GM12801 (cell line): ENCODE results near the gene DNAJB6.

Experiments
- TF ChIP-seq, protein P1 (sequence below): IDR thresholded peaks from one replicate; pipeline ENCODE4 v1.5.1; 2011; ENCODE audit warnings: control low read depth; ENCODE audit not compliant: insufficient read length; ENCODE audit errors: extremely low read depth

DNAJB6 gene

DNA sequence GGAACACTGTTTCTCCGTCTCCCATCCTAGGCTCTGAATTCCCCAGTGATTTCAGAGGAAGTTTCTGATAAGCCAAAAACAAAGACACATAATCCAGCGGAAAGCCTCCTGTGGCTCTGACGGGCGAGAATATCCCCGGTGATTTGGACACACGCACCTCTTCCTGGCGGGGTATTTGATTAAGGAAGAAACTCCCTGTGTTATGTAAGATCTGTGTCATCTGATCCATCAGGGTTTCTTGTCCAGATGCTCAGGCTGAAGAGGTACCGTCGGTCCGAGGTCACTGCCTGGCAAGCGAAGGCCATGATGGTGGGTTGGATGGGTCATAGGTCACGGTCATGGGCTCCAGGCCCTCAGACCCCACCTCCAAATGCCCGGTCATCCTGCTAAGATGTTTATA, 39.6 kb upstream of the DNAJB6 start:
- TF ChIP-seq, protein P1, sequence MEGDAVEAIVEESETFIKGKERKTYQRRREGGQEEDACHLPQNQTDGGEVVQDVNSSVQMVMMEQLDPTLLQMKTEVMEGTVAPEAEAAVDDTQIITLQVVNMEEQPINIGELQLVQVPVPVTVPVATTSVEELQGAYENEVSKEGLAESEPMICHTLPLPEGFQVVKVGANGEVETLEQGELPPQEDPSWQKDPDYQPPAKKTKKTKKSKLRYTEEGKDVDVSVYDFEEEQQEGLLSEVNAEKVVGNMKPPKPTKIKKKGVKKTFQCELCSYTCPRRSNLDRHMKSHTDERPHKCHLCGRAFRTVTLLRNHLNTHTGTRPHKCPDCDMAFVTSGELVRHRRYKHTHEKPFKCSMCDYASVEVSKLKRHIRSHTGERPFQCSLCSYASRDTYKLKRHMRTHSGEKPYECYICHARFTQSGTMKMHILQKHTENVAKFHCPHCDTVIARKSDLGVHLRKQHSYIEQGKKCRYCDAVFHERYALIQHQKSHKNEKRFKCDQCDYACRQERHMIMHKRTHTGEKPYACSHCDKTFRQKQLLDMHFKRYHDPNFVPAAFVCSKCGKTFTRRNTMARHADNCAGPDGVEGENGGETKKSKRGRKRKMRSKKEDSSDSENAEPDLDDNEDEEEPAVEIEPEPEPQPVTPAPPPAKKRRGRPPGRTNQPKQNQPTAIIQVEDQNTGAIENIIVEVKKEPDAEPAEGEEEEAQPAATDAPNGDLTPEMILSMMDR, result no peak

DNA sequence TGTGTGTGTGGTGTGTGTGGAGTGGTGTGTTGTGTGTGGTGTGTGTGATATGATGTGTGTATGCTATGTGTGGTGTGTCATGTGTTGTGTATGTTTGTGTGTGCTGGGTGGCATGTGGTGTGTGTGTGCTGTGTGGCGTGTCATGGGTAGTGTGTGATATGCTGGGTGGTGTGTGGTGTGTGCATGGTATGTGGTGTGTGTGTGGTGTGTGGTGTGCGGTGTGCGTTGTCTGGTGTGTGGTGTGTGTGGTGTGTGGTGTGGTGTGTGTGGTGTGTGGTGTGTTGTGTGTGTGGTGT, 37.5 kb upstream of the DNAJB6 start:
- TF ChIP-seq, protein P1, result no peak

DNA sequence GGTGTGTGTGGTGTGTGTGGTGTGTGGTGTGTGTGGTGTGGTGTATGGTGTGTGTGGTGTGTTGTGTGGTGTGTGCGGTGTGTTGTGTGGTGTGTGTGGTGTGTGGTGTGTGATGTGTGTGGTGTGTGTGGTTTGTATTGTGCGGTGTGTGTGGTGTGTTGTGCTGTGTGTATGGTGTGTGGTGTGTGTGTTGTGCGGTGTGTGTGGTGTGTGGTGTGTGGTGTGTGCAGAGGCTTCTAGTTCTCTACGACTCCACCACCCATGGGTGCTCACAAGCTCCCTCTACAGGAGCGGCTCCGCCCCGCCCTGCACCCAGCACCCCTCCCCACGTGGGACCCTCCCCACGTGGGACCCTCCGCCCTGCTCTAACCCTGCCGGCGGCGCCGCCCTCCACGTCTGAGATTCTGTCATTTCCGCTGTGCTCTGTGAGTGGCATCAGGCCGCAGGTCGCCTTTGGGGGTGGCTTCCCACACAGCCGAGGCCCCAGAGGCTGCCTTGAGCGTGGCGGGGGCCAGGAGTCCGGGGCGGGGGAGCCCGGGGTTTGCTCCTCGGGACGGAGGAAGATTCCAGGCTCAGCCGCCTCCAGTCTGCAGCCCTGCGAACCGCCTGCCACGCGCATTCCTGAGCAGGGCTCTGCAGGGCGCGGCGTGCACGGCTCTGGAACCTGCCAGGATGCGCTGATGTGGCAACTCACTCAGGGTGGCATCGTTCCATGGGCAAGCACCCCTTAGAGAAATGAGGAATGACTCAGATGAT, 37.0 kb upstream of the DNAJB6 start:
- TF ChIP-seq, protein P1, result no peak

DNA sequence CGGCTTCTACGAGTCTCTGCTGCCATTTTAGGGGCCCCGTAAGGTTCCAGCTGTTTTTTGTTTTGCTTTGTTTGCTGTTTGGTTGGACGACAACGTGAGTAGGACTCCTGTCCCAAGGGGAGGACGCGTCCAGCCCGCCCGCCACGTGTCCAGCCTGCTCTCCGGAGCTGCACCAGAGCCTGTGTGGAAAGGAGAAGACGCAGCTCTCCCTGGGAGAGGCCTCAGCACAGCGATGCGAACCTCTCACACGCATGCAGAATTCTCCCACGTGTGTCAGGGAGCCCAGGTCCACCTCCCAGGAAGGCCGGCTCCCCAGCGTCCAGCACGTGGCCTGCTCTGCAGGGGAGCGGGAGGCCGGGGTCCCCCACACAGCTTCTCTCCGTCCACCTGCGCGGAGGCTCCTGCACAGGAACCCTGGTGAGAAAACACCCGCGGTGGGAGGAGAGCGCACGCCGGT, 36.4 kb upstream of the DNAJB6 start:
- TF ChIP-seq, protein P1, result no peak

DNA sequence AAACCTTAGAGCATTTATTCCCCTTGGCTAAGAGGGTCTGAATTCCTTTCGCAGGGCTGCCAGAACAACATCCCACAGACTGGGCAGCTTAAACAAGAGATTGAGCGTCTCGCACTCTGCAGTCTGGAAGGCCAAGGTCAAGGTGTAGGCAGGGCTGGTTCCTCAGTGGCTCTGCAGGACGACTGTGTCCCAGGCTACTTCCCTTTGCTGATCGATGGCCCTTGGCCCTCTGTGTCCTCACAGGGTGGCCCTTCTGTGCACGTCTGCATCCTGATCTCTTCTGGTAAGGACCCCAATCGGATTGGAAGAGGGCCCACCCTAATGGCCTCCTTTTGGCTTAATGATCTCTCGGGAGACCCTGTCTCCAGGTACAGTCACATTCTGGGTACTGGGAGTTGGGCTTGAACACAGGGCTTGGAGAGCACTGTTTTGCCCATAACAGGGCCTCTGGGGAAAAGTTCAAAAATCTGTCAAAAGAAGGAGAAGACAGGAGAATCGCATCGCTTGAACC, 35.1 kb upstream of the DNAJB6 start:
- TF ChIP-seq, protein P1, result no peak

DNA sequence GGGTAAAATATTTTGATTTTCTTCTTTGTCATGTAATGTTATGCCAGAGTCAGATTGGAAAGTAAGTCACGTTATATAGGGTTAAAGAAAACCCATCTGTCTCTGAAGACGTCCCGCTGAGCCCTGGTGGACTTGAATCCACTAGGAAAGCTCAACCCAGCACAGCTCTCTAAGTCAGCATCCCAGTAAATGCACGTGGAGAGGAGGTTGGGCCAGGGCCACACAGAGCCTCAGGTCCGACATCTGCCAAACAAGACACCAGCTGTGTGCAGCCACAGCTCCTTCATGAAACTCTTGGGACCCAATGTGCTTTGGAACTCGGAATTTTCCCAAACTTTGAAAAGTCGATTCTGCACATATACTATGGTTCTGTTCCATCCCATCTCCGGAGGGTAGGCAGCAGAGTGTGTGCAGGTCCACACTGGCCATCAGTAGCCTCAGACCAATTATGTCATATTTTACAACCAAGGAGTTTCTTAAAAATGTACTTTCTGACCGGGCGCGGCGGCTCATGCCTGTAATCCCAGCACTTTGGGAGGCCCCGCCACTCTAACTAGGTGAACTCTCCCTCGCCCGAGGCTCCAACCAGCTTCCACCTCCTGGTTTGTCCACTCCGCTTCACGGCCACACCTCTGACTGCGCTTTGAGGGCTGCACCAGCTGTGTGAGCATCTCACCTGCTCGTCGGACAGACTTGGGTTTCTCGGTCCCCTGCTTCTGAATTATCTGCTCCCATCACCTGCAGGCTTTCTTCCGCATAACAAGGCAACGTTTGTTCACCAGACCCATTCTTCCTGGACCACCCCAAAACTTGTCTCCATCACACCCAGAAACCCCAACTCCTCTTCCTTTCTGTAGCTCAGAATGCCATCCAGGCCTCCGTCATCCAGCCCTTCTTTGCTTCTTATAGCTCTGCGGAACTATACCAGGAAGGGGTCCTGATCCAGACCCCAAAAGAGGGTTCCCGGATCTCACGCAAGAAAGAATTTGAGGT, 29.7 kb upstream of the DNAJB6 start:
- TF ChIP-seq, protein P1, result no peak

DNA sequence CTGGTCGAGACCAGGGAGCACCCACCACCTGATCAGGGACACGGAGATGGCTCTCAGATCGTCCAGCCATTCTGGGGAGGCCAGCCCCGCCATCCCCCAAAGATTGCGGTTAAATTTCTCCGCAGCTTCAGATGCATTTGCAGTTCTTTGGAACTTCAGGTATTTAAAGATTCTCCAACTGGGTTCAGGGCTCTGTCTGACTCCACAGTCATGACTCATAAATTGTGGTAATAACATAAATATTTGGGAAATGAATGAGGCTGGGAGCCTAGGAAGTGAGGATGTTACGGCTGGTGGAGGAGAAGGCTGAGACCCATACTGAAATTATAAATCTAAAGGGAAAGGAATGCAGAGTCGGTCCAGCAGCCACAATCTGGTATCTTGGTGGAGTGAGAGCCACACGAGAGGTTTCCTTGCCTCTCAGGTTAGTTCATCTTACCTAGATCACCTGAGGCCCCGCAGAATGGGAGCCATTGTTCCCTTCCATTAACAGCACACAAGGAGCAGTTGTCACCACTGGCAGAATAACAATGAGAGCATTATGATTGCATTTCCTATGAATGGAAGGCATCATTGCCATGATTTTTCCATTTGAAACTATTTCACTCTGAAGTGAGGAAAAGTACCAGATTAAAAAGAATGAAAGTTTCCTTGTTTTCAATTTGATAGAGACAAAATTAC, 26.7 kb upstream of the DNAJB6 start:
- TF ChIP-seq, protein P1, result no peak
